ENCODE measurements around the gene MYO15A.

Gene MYO15A

DNA sequence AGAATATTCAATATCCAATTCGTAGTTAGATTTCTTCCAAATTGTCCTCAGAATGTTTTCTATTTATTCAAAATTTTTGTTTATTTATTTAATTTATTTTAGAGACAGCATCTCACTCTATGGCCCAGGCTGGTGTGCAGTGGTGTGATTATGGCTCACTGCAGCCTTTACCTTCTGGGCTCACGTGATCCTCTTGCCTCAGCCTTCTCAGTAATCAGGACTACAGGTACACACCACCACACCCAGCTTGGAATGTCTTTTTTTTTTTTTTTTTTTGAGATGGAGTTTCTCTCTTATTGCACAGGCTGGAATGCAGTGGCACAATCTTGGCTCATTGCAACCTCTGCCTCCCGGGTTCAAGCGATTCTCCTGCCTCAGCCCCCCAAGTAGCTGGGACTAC is 24.3 kb upstream of the MYO15A start:
- Mint-ChIP-seq H3K36me3 (ENCODE audit: low read depth) (no peaks in the 10 kb centered on the region), H3K9me3 (no peaks in the 10 kb centered on the region), H3K27me3 (ENCODE audit: low read depth, poor library complexity) (peaks cover 14% of the 10 kb centered on the region), H3K27ac (no peak overlapping the region), H3K4me1 (peaks cover 19% of the 10 kb centered on the region), H3K4me3 (no peak overlapping the region)
- DNase-seq = no peak
- TF ChIP-seq CTCF (IDR thresholded peaks at IDR 0.05) = no peak

DNA sequence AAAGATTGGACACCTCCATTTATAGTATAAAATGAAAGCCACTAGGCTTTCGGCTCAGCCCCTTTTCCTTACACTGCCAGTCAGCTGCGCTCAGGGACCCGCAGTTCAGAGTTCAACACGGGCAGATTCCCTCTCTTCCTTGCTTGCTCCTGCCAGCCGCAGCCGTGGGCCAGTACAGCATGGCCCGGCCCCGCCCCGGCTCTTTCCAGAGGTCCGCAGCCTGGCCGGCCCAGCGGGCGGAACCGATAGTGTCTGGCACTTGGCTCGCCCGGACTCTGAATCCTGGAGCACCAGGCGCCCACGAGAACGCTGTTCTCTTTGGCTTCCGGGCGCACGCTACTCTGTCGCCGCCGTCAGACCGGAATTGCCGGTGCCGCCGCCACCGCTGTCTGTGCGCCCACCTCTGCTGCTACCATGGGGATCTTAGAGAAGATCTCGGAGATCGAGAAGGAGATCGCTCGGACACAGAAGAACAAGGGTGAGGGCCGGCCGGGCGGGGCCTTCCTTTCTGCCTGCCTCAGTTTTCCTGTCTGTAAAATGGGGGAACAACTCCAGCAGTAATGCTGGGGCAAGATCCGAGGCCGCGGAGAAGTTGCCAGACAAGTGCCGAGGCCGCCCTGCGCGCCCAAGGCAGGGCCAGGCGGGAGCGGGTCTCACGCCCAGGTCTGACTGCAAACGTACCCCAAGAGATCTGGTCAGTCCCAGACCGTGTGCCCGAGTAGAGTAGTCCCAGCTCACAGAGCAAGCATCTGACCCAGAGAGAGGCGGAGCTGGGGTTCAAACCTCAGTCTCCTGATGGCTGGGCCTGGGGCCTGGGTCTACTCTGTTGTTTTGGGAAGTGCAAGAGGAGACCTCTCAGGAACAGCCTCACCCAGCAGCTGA is 20.7 kb upstream of the MYO15A start, which contains the start of gene DRG2:
TSS of gene DRG2 (plus strand) at position 339 of the 882 bp plus-strand sequence. CDS start at position 415, 76 bp downstream.
- Mint-ChIP-seq H3K27ac (peak within 1 kb of the TSS; percentile 98), H3K36me3 (ENCODE audit: low read depth) (peaks cover 11% of the 10 kb centered on the region), H3K4me1 (peaks cover 19% of the 10 kb centered on the region), H3K27me3 (ENCODE audit: low read depth, poor library complexity) (peaks cover 7% of the 10 kb centered on the region), H3K9me3 (no peaks in the 10 kb centered on the region), H3K4me3 (peak within 1 kb of the TSS; percentile 99)
- no peak for TF ChIP-seq CTCF (IDR thresholded peaks at IDR 0.05)
- peak; percentile 97 for DNase-seq

DNA sequence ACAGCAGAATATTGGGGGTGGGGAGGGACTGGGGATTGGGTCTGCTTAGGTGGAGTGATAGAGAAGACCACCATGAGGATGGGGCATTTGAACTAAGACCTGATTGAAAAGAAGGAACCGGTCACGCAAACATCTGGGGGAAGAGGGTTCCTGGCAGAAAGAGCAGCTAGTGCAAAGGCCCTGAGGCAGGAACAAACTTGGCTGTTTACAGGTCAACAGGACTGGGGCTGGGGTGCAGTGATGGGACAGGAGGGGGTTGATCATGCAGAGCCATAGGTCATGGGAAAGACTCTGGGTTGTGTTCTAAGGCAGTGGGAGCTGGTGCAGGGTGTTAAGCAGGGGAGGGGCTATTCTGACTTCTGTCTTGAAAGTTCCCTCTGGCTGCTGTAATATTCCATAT is 18.9 kb upstream of the MYO15A start:
- Mint-ChIP-seq H3K27me3 (ENCODE audit: low read depth, poor library complexity) (no peaks in the 10 kb centered on the region), H3K9me3 (no peaks in the 10 kb centered on the region), H3K36me3 (ENCODE audit: low read depth) (peaks cover 26% of the 10 kb centered on the region), H3K4me3 (peak overlapping the region; percentile 99), H3K4me1 (peaks cover 26% of the 10 kb centered on the region), H3K27ac (peak overlapping the region; percentile 69)
- no peak for DNase-seq
- no peak for TF ChIP-seq CTCF (IDR thresholded peaks at IDR 0.05)

DNA sequence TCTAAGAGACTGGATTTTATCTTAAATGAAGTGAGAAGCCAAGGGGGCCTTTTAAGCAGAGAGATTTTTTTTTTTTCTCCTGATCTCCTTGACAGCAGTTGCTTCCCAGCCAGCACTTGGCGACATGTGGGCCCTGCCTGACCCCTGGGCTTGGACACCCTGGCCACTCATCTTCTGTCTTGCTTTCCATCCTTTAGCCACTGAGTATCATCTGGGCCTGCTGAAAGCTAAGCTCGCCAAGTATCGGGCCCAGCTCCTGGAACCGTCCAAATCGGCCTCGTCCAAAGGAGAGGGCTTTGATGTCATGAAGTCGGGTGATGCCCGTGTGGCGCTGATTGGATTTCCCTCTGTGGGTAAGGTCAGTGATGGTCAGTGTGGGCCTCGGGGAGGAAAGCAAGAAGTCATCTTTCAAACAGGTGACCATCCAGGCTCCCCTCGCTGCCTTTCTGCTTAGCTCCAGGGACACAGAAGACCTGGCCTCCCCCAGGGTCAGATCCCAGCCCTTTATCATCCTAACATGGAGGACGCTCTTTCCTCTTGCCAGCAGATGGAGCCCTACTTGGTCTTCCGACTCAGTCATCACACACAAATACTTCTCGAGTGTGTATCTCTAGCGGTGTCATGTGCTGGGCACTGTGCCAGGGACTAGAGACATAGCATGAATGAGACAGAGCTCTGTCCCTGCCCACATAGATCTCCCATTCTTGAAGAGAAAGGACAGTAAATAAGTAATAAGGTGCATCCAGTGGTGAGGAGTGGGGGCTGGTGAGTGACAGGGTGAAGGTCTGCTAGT is 14.7 kb upstream of the MYO15A start:
- H3K4me3 Mint-ChIP-seq = no peak overlapping the region
- H3K27me3 Mint-ChIP-seq (ENCODE audit: low read depth, poor library complexity) = no peaks in the 10 kb centered on the region
- H3K4me1 Mint-ChIP-seq = peaks cover 10% of the 10 kb centered on the region
- H3K36me3 Mint-ChIP-seq (ENCODE audit: low read depth) = peaks cover 40% of the 10 kb centered on the region
- peak; percentile 34 for TF ChIP-seq CTCF (IDR thresholded peaks at IDR 0.05)
- peak overlapping the region; percentile 84 for H3K27ac Mint-ChIP-seq
- H3K9me3 Mint-ChIP-seq = no peaks in the 10 kb centered on the region
- DNase-seq = no peak

- H3K27ac Mint-ChIP-seq = no peak overlapping the region
- no peak overlapping the region for H3K4me3 Mint-ChIP-seq
- no peak for DNase-seq
- peaks cover 8% of the 10 kb centered on the region for H3K4me1 Mint-ChIP-seq
- H3K9me3 Mint-ChIP-seq = no peaks in the 10 kb centered on the region
- no peak for TF ChIP-seq CTCF (IDR thresholded peaks at IDR 0.05)
- H3K27me3 Mint-ChIP-seq (ENCODE audit: low read depth, poor library complexity) = no peaks in the 10 kb centered on the region
- H3K36me3 Mint-ChIP-seq (ENCODE audit: low read depth) = peaks cover 43% of the 10 kb centered on the region
Observed at GRCh38 chr17:18094409-18094807, 14.1 kb upstream of the MYO15A start.

Data from nephron progenitor cell (in vitro differentiated cells).